ENCODE data around the gene VSIR. TPM values are rescaled to one million over a fixed set of nuclear protein-coding genes. Genes with fewer than 3 reads are reported as not detected.

Gene VSIR
- total and polyA plus RNA-seq, 4 donors = 32.3 to 244 (median 84.5) TPM

GRCh38 chr10:71708301-71708703 is 65.0 kb downstream of the VSIR start:
- H3K36me3 ChIP-seq (ENCODE audit: control insufficient read depth in 4 of 4, insufficient read depth in 4 of 4, low read length in 4 of 4) = no peaks in the 10 kb centered on the region
- no peak overlapping the region for H3K27ac ChIP-seq (ENCODE audit: low read depth in 1 of 2, low read length in 1 of 2)

GRCh38 chr10:71707240-71707789 is 66.0 kb downstream of the VSIR start:
- DNase-seq (no peak), ATAC-seq (ENCODE audit: insufficient read depth, low FRiP score) (no peak)
- 91 to 96% methylated on average over 5 of the region's 5 CpGs for WGBS, 2 donors
- Histone ChIP-seq H3K4me3 (no peak overlapping the region), H3K27ac (ENCODE audit: low read depth in 1 of 2, low read length in 1 of 2) (no peak overlapping the region), H3K9ac (ENCODE audit: insufficient read depth in 1 of 2, low read length in 2 of 2) (no peak overlapping the region), H3K9me3 (ENCODE audit: control insufficient read depth in 4 of 4, insufficient read depth in 3 of 4, low read length in 3 of 4) (no peaks in the 10 kb centered on the region), H3K36me3 (ENCODE audit: control insufficient read depth in 4 of 4, insufficient read depth in 4 of 4, low read length in 4 of 4) (no peaks in the 10 kb centered on the region), H3K4me1 (ENCODE audit: control insufficient read depth in 5 of 5, insufficient read depth in 5 of 5, low read length in 5 of 5) (peaks cover 0 to 4% (median 0%) of the 10 kb centered on the region in 5 donors), H3K27me3 (ENCODE audit: control insufficient read depth in 3 of 3, insufficient read depth in 3 of 3, low read length in 2 of 3) (peaks cover 0 to 4% (median 0%) of the 10 kb centered on the region in 3 donors)
- no peak for TF ChIP-seq CTCF (IDR thresholded peaks at IDR 0.05; ENCODE audit: control extremely low read depth, extremely low read depth)

More at GRCh38 chr10:71708301-71708703, 65.0 kb downstream of the VSIR start:
- Histone ChIP-seq H3K4me3 (no peak overlapping the region), H3K9ac (ENCODE audit: insufficient read depth in 1 of 2, low read length in 2 of 2) (no peak overlapping the region), H3K4me1 (ENCODE audit: control insufficient read depth in 5 of 5, insufficient read depth in 5 of 5, low read length in 5 of 5) (peaks cover 0 to 8% (median 6%) of the 10 kb centered on the region in 5 donors), H3K9me3 (ENCODE audit: control insufficient read depth in 4 of 4, insufficient read depth in 3 of 4, low read length in 3 of 4) (no peaks in the 10 kb centered on the region), H3K27me3 (ENCODE audit: control insufficient read depth in 3 of 3, insufficient read depth in 3 of 3, low read length in 2 of 3) (peaks cover 0 to 4% (median 0%) of the 10 kb centered on the region in 3 donors)
- DNase-seq = peak; percentile 58 to 72 (median 64)
- no peak for ATAC-seq (ENCODE audit: insufficient read depth, low FRiP score)
- WGBS, 2 donors = 15% methylated on average over 10 of the region's 10 CpGs
- TF ChIP-seq CTCF (IDR thresholded peaks at IDR 0.05; ENCODE audit: control extremely low read depth, extremely low read depth) = peak; percentile 82

GRCh38 chr10:71706216-71707121 is 66.9 kb downstream of the VSIR start:
- Histone ChIP-seq H3K9ac (ENCODE audit: insufficient read depth in 1 of 2, low read length in 2 of 2) (no peak overlapping the region), H3K36me3 (ENCODE audit: control insufficient read depth in 4 of 4, insufficient read depth in 4 of 4, low read length in 4 of 4) (no peaks in the 10 kb centered on the region), H3K27ac (ENCODE audit: low read depth in 1 of 2, low read length in 1 of 2) (no peak overlapping the region), H3K4me1 (ENCODE audit: control insufficient read depth in 5 of 5, insufficient read depth in 5 of 5, low read length in 5 of 5) (peaks cover 0 to 4% (median 0%) of the 10 kb centered on the region in 5 donors), H3K4me3 (no peak overlapping the region), H3K9me3 (ENCODE audit: control insufficient read depth in 4 of 4, insufficient read depth in 3 of 4, low read length in 3 of 4) (no peaks in the 10 kb centered on the region), H3K27me3 (ENCODE audit: control insufficient read depth in 3 of 3, insufficient read depth in 3 of 3, low read length in 2 of 3) (peaks cover 0 to 4% (median 0%) of the 10 kb centered on the region in 3 donors)
- no peak for DNase-seq
- WGBS, 2 donors = 94 to 96% methylated on average over 35 of the region's 35 CpGs
- ATAC-seq (ENCODE audit: insufficient read depth, low FRiP score) = no peak
- TF ChIP-seq CTCF (IDR thresholded peaks at IDR 0.05; ENCODE audit: control extremely low read depth, extremely low read depth) = no peak
